Measurements from ENCODE around the gene PDP2.

GRCh38 chr16:66923247-66923731, 43.0 kb downstream of the PDP2 start:
- TF ChIP-seq, protein P1, sequence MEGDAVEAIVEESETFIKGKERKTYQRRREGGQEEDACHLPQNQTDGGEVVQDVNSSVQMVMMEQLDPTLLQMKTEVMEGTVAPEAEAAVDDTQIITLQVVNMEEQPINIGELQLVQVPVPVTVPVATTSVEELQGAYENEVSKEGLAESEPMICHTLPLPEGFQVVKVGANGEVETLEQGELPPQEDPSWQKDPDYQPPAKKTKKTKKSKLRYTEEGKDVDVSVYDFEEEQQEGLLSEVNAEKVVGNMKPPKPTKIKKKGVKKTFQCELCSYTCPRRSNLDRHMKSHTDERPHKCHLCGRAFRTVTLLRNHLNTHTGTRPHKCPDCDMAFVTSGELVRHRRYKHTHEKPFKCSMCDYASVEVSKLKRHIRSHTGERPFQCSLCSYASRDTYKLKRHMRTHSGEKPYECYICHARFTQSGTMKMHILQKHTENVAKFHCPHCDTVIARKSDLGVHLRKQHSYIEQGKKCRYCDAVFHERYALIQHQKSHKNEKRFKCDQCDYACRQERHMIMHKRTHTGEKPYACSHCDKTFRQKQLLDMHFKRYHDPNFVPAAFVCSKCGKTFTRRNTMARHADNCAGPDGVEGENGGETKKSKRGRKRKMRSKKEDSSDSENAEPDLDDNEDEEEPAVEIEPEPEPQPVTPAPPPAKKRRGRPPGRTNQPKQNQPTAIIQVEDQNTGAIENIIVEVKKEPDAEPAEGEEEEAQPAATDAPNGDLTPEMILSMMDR (IDR thresholded peaks at IDR 0.05) = no peak
- TF ChIP-seq POLR2A (IDR thresholded peaks at IDR 0.05) = no peak

Measured in tibial nerve (tissue), 3 donors.